ENCODE results near the gene SLC7A9.
"Not testable (repeated sequence)": the region's sequence is repeated elsewhere in the genome, so short reads cannot be mapped to it uniquely, and the experiment has no call there.

SLC7A9 gene

GRCh38 chr19:32824191-32824751 is 45.3 kb downstream of the SLC7A9 start:
- DNase-seq, result peak; percentile 20

GRCh38 chr19:32823747-32824102 is 45.8 kb downstream of the SLC7A9 start:
- DNase-seq, result no peak

- DNase-seq, result no peak
Observed at GRCh38 chr19:32822916-32823746, 46.4 kb downstream of the SLC7A9 start.

- no peak for DNase-seq
Observed at GRCh38 chr19:32819419-32820400, 49.9 kb downstream of the SLC7A9 start.

- DNase-seq, result no peak
Observed at GRCh38 chr19:32818536-32818935, 51.0 kb downstream of the SLC7A9 start.

- DNase-seq, result no peak
Observed at GRCh38 chr19:32817569-32818476, 51.7 kb downstream of the SLC7A9 start.

- DNase-seq, result no peak
Observed at GRCh38 chr19:32816555-32817099, 52.9 kb downstream of the SLC7A9 start.

- no peak for DNase-seq
Observed at GRCh38 chr19:32814624-32815023, 54.9 kb downstream of the SLC7A9 start.

- no peak for DNase-seq
Observed at GRCh38 chr19:32813862-32814425, 55.6 kb downstream of the SLC7A9 start.

GRCh38 chr19:32812571-32812970 is 57.0 kb downstream of the SLC7A9 start:
- no peak for DNase-seq

GRCh38 chr19:32812036-32812435 is 57.5 kb downstream of the SLC7A9 start:
- no peak for DNase-seq

- no peak for DNase-seq
Observed at GRCh38 chr19:32811151-32811550, 58.4 kb downstream of the SLC7A9 start.

GRCh38 chr19:32810452-32810851 is 59.1 kb downstream of the SLC7A9 start:
- DNase-seq, result no peak

- no peak for DNase-seq
Observed at GRCh38 chr19:32809754-32810153, 59.8 kb downstream of the SLC7A9 start.

- DNase-seq, result no peak
Observed at GRCh38 chr19:32809254-32809653, 60.3 kb downstream of the SLC7A9 start.

GRCh38 chr19:32808236-32808635 is 61.3 kb downstream of the SLC7A9 start:
- no peak for DNase-seq

GRCh38 chr19:32802840-32803239 is 66.7 kb downstream of the SLC7A9 start:
- no peak for DNase-seq

- DNase-seq, result no peak
Observed at GRCh38 chr19:32800754-32801153, 68.8 kb downstream of the SLC7A9 start.

- no peak for DNase-seq
Observed at GRCh38 chr19:32800191-32800590, 69.4 kb downstream of the SLC7A9 start.

GRCh38 chr19:32798201-32798600 is 71.4 kb downstream of the SLC7A9 start:
- DNase-seq, result peak; percentile 69

GRCh38 chr19:32789429-32789828 is 80.1 kb downstream of the SLC7A9 start:
- no peak for DNase-seq

GRCh38 chr19:32787895-32788294 is 81.7 kb downstream of the SLC7A9 start:
- not testable (repeated sequence) for DNase-seq

Data from NCI-H146 (cell line).